ENCODE data around the gene SLC16A6. TPM values are rescaled to one million over a fixed set of nuclear protein-coding genes. Genes with fewer than 3 reads are reported as not detected.
"Not testable (repeated sequence)": the region's sequence is repeated elsewhere in the genome, so short reads cannot be mapped to it uniquely, and the experiment has no call there.

SLC16A6 gene, protein sequence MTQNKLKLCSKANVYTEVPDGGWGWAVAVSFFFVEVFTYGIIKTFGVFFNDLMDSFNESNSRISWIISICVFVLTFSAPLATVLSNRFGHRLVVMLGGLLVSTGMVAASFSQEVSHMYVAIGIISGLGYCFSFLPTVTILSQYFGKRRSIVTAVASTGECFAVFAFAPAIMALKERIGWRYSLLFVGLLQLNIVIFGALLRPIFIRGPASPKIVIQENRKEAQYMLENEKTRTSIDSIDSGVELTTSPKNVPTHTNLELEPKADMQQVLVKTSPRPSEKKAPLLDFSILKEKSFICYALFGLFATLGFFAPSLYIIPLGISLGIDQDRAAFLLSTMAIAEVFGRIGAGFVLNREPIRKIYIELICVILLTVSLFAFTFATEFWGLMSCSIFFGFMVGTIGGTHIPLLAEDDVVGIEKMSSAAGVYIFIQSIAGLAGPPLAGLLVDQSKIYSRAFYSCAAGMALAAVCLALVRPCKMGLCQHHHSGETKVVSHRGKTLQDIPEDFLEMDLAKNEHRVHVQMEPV
- total RNA-seq (2012; rRNA removed) = 0.76 and 1.7 TPM in 2 replicates

GRCh38 chr17:68290955-68291835, at the start of gene SLC16A6, which contains the start of gene ARSG:
Gene SLC16A6, minus strand, starts transcription at chr17:68291127. Its CDS starts 12,807 bp downstream, at chr17:68278320.
Gene ARSG, plus strand, starts transcription at chr17:68291495. Its CDS starts 15,999 bp downstream, at chr17:68307494.
- H3K9me3 ChIP-seq (replicated peaks; ENCODE audit: low read length) = no peaks in the 10 kb centered on the region
- H3K4me3 ChIP-seq (ENCODE audit: low read length) = peak within 1 kb of the TSS; percentile 80
- peak within 1 kb of the TSS; percentile 100 for H3K4me2 ChIP-seq (ENCODE audit: low read length)
- peaks cover 47% of the 10 kb centered on the region for H3K27me3 ChIP-seq (ENCODE audit: control insufficient read depth, insufficient read depth, low read length)
- H3K4me1 ChIP-seq (ENCODE audit: control insufficient read depth, insufficient read depth, low read length) = peaks cover 20% of the 10 kb centered on the region
- H3K36me3 ChIP-seq (ENCODE audit: insufficient read depth, low read length) = no peaks in the 10 kb centered on the region
- H3K9ac ChIP-seq (ENCODE audit: low read depth, low read length) = peak within 1 kb of the TSS; percentile 80

- Histone ChIP-seq H3K27me3 (ENCODE audit: control insufficient read depth, insufficient read depth, low read length) (no peaks in the 10 kb centered on the region), H3K4me3 (ENCODE audit: low read length) (no peak overlapping the region), H3K4me1 (ENCODE audit: control insufficient read depth, insufficient read depth, low read length) (no peaks in the 10 kb centered on the region), H3K9ac (ENCODE audit: low read depth, low read length) (no peak overlapping the region), H3K4me2 (ENCODE audit: low read length) (no peak overlapping the region), H3K36me3 (ENCODE audit: insufficient read depth, low read length) (no peaks in the 10 kb centered on the region), H3K9me3 (replicated peaks; ENCODE audit: low read length) (peaks cover 3% of the 10 kb centered on the region)
These were observed 43.5 kb upstream of the SLC16A6 start for GRCh38 chr17:68334393-68334792.

- not testable (repeated sequence) for H3K4me3 ChIP-seq (ENCODE audit: low read length); H3K9ac ChIP-seq (ENCODE audit: low read depth, low read length); H3K27me3 ChIP-seq (ENCODE audit: control insufficient read depth, insufficient read depth, low read length); H3K4me2 ChIP-seq (ENCODE audit: low read length); H3K9me3 ChIP-seq (replicated peaks; ENCODE audit: low read length); H3K36me3 ChIP-seq (ENCODE audit: insufficient read depth, low read length); H3K4me1 ChIP-seq (ENCODE audit: control insufficient read depth, insufficient read depth, low read length)
These were observed 41.0 kb upstream of the SLC16A6 start for GRCh38 chr17:68331932-68332331.

- Histone ChIP-seq H3K9ac (ENCODE audit: low read depth, low read length) (no peak overlapping the region), H3K4me3 (ENCODE audit: low read length) (no peak overlapping the region), H3K36me3 (ENCODE audit: insufficient read depth, low read length) (no peaks in the 10 kb centered on the region), H3K4me2 (ENCODE audit: low read length) (no peak overlapping the region), H3K9me3 (replicated peaks; ENCODE audit: low read length) (peaks cover 3% of the 10 kb centered on the region), H3K27me3 (ENCODE audit: control insufficient read depth, insufficient read depth, low read length) (peaks cover 5% of the 10 kb centered on the region), H3K4me1 (ENCODE audit: control insufficient read depth, insufficient read depth, low read length) (no peaks in the 10 kb centered on the region)
These were observed 38.4 kb upstream of the SLC16A6 start for GRCh38 chr17:68329331-68329730.

- peaks cover 3% of the 10 kb centered on the region for H3K9me3 ChIP-seq (replicated peaks; ENCODE audit: low read length)
- H3K36me3 ChIP-seq (ENCODE audit: insufficient read depth, low read length) = no peaks in the 10 kb centered on the region
- peaks cover 5% of the 10 kb centered on the region for H3K27me3 ChIP-seq (ENCODE audit: control insufficient read depth, insufficient read depth, low read length)
- H3K4me2 ChIP-seq (ENCODE audit: low read length) = no peak overlapping the region
- H3K4me3 ChIP-seq (ENCODE audit: low read length) = no peak overlapping the region
- H3K9ac ChIP-seq (ENCODE audit: low read depth, low read length) = no peak overlapping the region
- no peaks in the 10 kb centered on the region for H3K4me1 ChIP-seq (ENCODE audit: control insufficient read depth, insufficient read depth, low read length)
These were observed 37.7 kb upstream of the SLC16A6 start for GRCh38 chr17:68328676-68329075.

GRCh38 chr17:68327823-68328557, 37.1 kb upstream of the SLC16A6 start:
- H3K4me2 ChIP-seq (ENCODE audit: low read length) = no peak overlapping the region
- no peaks in the 10 kb centered on the region for H3K36me3 ChIP-seq (ENCODE audit: insufficient read depth, low read length)
- H3K9ac ChIP-seq (ENCODE audit: low read depth, low read length) = no peak overlapping the region
- peaks cover 5% of the 10 kb centered on the region for H3K27me3 ChIP-seq (ENCODE audit: control insufficient read depth, insufficient read depth, low read length)
- H3K4me1 ChIP-seq (ENCODE audit: control insufficient read depth, insufficient read depth, low read length) = no peaks in the 10 kb centered on the region
- peaks cover 3% of the 10 kb centered on the region for H3K9me3 ChIP-seq (replicated peaks; ENCODE audit: low read length)
- no peak overlapping the region for H3K4me3 ChIP-seq (ENCODE audit: low read length)

- Histone ChIP-seq H3K4me2 (ENCODE audit: low read length) (no peak overlapping the region), H3K4me3 (ENCODE audit: low read length) (no peak overlapping the region), H3K4me1 (ENCODE audit: control insufficient read depth, insufficient read depth, low read length) (no peaks in the 10 kb centered on the region), H3K27me3 (ENCODE audit: control insufficient read depth, insufficient read depth, low read length) (peaks cover 5% of the 10 kb centered on the region), H3K9me3 (replicated peaks; ENCODE audit: low read length) (peaks cover 3% of the 10 kb centered on the region), H3K9ac (ENCODE audit: low read depth, low read length) (no peak overlapping the region), H3K36me3 (ENCODE audit: insufficient read depth, low read length) (no peaks in the 10 kb centered on the region)
These were observed 35.8 kb upstream of the SLC16A6 start for GRCh38 chr17:68326681-68327080.

DNA sequence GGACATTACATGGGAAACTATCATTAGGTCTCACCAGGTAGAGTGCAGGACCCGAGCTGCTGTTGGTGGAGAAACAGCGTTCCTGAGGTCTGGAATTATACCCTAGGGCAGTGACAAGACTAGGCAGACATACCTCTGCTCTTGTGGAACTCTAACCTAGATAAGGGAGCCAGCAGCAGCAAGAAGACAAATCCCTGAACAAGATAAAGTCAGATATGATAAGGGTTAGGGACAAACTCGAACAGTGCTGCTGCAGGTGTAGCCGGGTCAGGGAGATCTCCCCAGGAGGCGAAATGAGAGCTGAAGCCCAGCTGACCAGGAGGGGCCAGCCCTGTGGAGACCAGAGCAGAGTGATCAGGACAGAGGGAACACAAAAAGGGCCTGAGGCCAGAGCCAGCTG, 35.0 kb upstream of the SLC16A6 start:
- Histone ChIP-seq H3K36me3 (ENCODE audit: insufficient read depth, low read length) (no peaks in the 10 kb centered on the region), H3K4me2 (ENCODE audit: low read length) (no peak overlapping the region), H3K4me1 (ENCODE audit: control insufficient read depth, insufficient read depth, low read length) (no peaks in the 10 kb centered on the region), H3K4me3 (ENCODE audit: low read length) (no peak overlapping the region), H3K9ac (ENCODE audit: low read depth, low read length) (no peak overlapping the region), H3K9me3 (replicated peaks; ENCODE audit: low read length) (peaks cover 3% of the 10 kb centered on the region), H3K27me3 (ENCODE audit: control insufficient read depth, insufficient read depth, low read length) (peaks cover 5% of the 10 kb centered on the region)

- no peak overlapping the region for H3K9ac ChIP-seq (ENCODE audit: low read depth, low read length)
- peaks cover 5% of the 10 kb centered on the region for H3K27me3 ChIP-seq (ENCODE audit: control insufficient read depth, insufficient read depth, low read length)
- H3K4me2 ChIP-seq (ENCODE audit: low read length) = no peak overlapping the region
- no peak overlapping the region for H3K4me3 ChIP-seq (ENCODE audit: low read length)
- no peaks in the 10 kb centered on the region for H3K4me1 ChIP-seq (ENCODE audit: control insufficient read depth, insufficient read depth, low read length)
- H3K36me3 ChIP-seq (ENCODE audit: insufficient read depth, low read length) = no peaks in the 10 kb centered on the region
- H3K9me3 ChIP-seq (replicated peaks; ENCODE audit: low read length) = no peaks in the 10 kb centered on the region
These were observed 33.9 kb upstream of the SLC16A6 start for GRCh38 chr17:68324654-68325336.

DNA sequence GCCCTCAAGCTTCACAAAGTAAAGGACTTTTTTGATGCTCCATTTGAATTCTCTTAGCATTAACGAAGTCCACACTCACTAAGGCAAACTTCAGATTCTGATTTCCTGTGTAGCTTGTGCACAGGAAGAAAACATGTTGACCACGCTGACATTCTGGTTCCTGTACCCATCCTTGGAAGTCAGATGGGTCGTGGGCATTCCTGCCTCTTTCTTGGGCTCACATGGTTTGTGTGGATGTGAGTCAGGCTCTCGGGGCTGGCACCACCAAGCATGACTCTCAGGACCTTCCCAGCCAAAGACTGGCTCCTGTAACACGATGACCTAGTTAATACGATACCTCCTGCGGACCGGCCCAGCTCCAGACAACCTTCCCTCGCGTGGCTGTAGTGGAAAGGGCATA, 33.2 kb upstream of the SLC16A6 start:
- Histone ChIP-seq H3K9me3 (replicated peaks; ENCODE audit: low read length) (no peaks in the 10 kb centered on the region), H3K27me3 (ENCODE audit: control insufficient read depth, insufficient read depth, low read length) (peaks cover 5% of the 10 kb centered on the region), H3K4me1 (ENCODE audit: control insufficient read depth, insufficient read depth, low read length) (no peaks in the 10 kb centered on the region), H3K9ac (ENCODE audit: low read depth, low read length) (no peak overlapping the region), H3K4me2 (ENCODE audit: low read length) (no peak overlapping the region), H3K36me3 (ENCODE audit: insufficient read depth, low read length) (no peaks in the 10 kb centered on the region), H3K4me3 (ENCODE audit: low read length) (no peak overlapping the region)
